WI38 (cell line): Measurements from ENCODE around the gene HHIP.

Experiments
- H3K4me3 ChIP-seq: 2 replicates; pipeline ENCODE4 v1.5.1; 2011; ENCODE audit warnings: low read depth, mild to moderate bottlenecking, control low read depth, low read length
- CTCF ChIP-seq: IDR thresholded peaks from 2 replicates; pipeline ENCODE4 v1.5.1; 2012; ENCODE audit warnings: low read depth, mild to moderate bottlenecking, control low read depth, low read length

HHIP gene

GRCh38 chr4:144670776-144671175, 24.8 kb downstream of the HHIP start:
- TF ChIP-seq CTCF: no peak
- no peak overlapping the region for H3K4me3 ChIP-seq

- no peak for TF ChIP-seq CTCF
These were observed 28.8 kb downstream of the HHIP start for GRCh38 chr4:144674711-144675110.

GRCh38 chr4:144681806-144682205, 35.9 kb downstream of the HHIP start:
- H3K4me3 ChIP-seq: no peak overlapping the region
- TF ChIP-seq CTCF: no peak

More at GRCh38 chr4:144674711-144675110, 28.8 kb downstream of the HHIP start:
- no peak overlapping the region for H3K4me3 ChIP-seq

- TF ChIP-seq CTCF: no peak
- H3K4me3 ChIP-seq: no peak overlapping the region
These were observed 37.6 kb downstream of the HHIP start for GRCh38 chr4:144683516-144683915.

- no peak for TF ChIP-seq CTCF
- H3K4me3 ChIP-seq: no peak overlapping the region
These were observed 40.0 kb downstream of the HHIP start for GRCh38 chr4:144685911-144686310.

- no peak for TF ChIP-seq CTCF
These were observed 41.0 kb downstream of the HHIP start for GRCh38 chr4:144686921-144687320.

GRCh38 chr4:144687466-144687865, 41.5 kb downstream of the HHIP start:
- no peak for TF ChIP-seq CTCF
- H3K4me3 ChIP-seq: no peak overlapping the region

More at GRCh38 chr4:144686921-144687320, 41.0 kb downstream of the HHIP start:
- no peak overlapping the region for H3K4me3 ChIP-seq
